ENCODE measurements around the gene PTGR3.

Gene PTGR3

GRCh38 chr18:75211953-75212750, 3.2 kb upstream of the PTGR3 start (continued):
- TF ChIP-seq OSR1 (CRISPR knock-in tag; IDR thresholded peaks at IDR 0.05) (no peak), ZFP3 (CRISPR knock-in tag; IDR thresholded peaks at IDR 0.05) (no peak), ISL1 (CRISPR knock-in tag; IDR thresholded peaks at IDR 0.05) (no peak), RARB (CRISPR knock-in tag; IDR thresholded peaks at IDR 0.05) (no peak), TSHZ2 (CRISPR knock-in tag; IDR thresholded peaks at IDR 0.05) (no peak), POU6F1 (CRISPR knock-in tag; IDR thresholded peaks at IDR 0.05; ENCODE audit: borderline replicate concordance, low read depth) (no peak)

- TF ChIP-seq ZC3H10 (CRISPR knock-in tag; IDR thresholded peaks at IDR 0.05) (no peak), ZFP3 (CRISPR knock-in tag; IDR thresholded peaks at IDR 0.05) (no peak), RARB (CRISPR knock-in tag; IDR thresholded peaks at IDR 0.05) (no peak), TCF4 (CRISPR knock-in tag; IDR thresholded peaks at IDR 0.05; ENCODE audit: borderline replicate concordance) (no peak), BACH2 (CRISPR knock-in tag; IDR thresholded peaks at IDR 0.05; ENCODE audit: borderline replicate concordance) (no peak), GLIS3 (CRISPR knock-in tag; IDR thresholded peaks at IDR 0.05) (no peak)
Measured at GRCh38 chr18:75211626-75211952, 2.6 kb upstream of the PTGR3 start.

DNA sequence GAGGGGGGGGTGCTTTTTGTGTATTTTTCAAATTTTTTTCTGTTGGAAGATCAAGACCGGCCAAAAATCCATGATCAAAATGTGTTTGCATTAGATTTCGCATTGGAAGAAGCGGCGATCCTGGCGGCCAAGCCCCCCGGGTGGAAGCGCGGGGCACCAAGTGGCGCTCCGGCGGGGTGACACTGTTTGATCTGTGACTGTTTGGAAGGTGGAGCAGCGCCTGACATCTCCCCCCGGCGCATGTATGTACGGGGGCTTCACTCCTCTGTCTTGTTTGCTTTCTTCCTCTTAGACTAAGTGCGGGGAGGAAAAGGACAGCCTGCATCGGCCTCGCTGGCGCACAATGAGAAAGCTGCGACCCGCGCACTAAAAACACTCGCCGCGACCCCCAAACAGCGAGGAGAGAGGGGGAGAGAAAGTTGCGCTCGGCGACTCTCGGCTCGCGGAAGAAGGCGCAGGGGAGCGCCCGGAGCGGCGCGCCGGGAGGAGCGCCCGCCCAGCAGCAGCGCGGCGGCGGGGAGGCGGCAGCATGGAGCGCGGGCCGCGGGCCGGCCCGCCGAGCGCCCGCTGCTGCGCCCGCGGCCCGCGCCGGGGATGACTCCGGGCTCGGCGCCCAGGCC, 2.2 kb upstream of the PTGR3 start:
- ATAC-seq, result no peak
- TF ChIP-seq PATZ1 (CRISPR knock-in tag; IDR thresholded peaks at IDR 0.05; ENCODE audit: borderline replicate concordance) (0 out of 2 replicates have a peak, but pooled peaks have one; percentile 6), ZNF8 (CRISPR knock-in tag; IDR thresholded peaks at IDR 0.05) (no peak), RARB (CRISPR knock-in tag; IDR thresholded peaks at IDR 0.05) (no peak), ZC3H10 (CRISPR knock-in tag; IDR thresholded peaks at IDR 0.05) (no peak)

More at GRCh38 chr18:75211626-75211952, 2.6 kb upstream of the PTGR3 start:
- no peak for ATAC-seq

DNA sequence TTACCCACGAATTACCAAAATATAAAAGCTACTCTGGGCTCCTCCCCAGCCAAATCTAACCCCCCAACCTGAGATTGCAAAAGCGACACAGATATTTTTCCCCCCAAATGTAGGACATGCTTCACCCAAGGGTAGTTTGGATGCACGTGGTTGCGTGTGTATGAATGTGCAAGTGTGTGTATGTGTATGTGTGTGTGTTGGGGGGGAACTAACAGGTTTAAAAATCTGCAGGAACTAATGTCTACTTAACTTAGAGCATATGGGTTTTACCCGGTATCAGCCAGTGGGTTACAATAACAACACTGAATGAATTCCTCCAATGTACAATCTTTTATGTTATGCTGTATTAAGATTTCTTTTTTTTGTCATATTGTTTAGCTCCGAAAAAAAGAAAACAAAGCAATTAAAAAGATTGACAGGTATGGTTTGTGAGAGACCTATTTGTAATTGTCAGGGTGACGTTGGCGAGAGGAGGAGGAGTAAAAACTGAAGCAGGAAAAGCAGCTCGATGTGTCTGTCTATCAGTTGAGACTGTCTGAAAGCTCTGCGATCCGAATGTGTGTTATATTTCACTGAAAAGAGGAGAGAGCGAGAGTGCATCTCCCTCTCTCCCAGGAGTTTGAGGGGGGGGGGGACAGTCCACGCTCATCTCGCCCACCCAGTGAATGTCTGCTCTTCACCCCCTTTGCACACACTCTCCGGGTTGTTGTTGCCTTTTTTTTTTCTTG, 1.5 kb upstream of the PTGR3 start, which contains the start of gene TSHZ1:
TSS of gene TSHZ1 (plus strand) at position 524 of the 728 bp plus-strand sequence. CDS start 1,080 bp downstream, outside the sequence.
- ATAC-seq, result peak; percentile 70
- peak; percentile 85; the same call in 1 of the 2 replicates for TF ChIP-seq PATZ1 (CRISPR knock-in tag; IDR thresholded peaks at IDR 0.05; ENCODE audit: borderline replicate concordance)
- no peak for TF ChIP-seq PPARA (CRISPR knock-in tag; IDR thresholded peaks at IDR 0.05; ENCODE audit: borderline replicate concordance)

- TF ChIP-seq ZFP30 (CRISPR knock-in tag; IDR thresholded peaks at IDR 0.05) (no peak), TOX (CRISPR knock-in tag; IDR thresholded peaks at IDR 0.05; ENCODE audit: borderline replicate concordance) (no peak), TCF4 (CRISPR knock-in tag; IDR thresholded peaks at IDR 0.05; ENCODE audit: borderline replicate concordance) (no peak), RARB (CRISPR knock-in tag; IDR thresholded peaks at IDR 0.05) (no peak), CREB5 (CRISPR knock-in tag; IDR thresholded peaks at IDR 0.05; ENCODE audit: low read depth) (no peak)
- 0 out of 3 replicates have a peak, but pooled peaks have one; percentile 0 for ATAC-seq
Measured at GRCh38 chr18:75209951-75210258, 966 bp upstream of the PTGR3 start.

Measured in SK-N-SH treated with all-trans-retinoic acid at 6 μM for 48 hours (cell line).